ENCODE data around the gene TNIP2. TPM values are rescaled to one million over a fixed set of nuclear protein-coding genes. Genes with fewer than 3 reads are reported as not detected.

Gene TNIP2
- total and polyA plus RNA-seq, 2 of the 13 experiments (the other 11 are each of a cell fraction or from before 2014, with no cell fraction given), result 25.6 to 38.0 TPM

DNA sequence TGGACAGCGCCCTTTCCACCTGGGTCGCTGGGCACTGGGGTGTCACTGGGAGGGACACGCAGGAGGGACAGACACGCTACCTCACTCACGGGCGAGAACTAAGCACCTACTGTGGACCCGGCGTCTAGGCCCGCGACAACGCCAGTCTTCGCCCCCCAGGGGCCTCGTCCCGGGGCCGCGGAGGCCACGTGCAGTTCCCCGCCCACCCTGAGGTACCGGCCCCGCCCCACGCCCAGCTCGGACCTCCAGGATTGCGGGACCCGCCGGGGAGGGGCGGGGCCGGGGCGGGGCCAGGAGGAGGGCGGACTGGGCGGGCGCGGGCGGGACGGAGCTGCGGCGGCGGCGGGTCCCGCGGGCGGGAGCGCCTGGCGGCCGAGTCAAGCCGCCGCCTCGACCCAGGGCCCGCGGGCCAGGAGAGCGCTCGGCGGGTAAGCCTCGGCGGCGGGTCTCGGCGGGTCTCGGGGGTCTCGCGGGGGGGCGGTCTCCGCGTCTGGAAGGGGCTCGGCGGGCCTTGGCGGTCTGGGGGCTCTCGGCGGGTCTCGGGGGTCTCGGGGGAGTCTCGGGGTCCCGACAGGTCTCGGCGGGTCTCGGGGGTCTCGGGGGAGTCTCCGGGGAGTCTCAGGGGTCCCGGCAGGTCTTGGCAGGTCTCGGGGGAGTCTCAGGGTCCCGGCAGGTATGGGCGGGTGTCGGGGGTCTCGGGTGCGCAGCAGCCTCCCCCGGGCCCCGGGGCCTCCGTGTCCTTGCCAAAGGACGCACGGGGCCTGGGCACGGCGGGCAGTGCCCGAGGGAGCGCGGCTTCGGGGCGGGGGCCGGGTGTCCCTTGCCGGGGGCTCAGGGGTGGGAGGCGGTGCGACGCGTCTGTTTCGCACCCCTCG, 36.8 kb upstream of the TNIP2 start, which contains the start of gene SH3BP2 (continued):
- TF ChIP-seq MBNL3 (CRISPR knock-in tag; conservative IDR thresholded peaks at IDR 0.05), result no peak
- TF ChIP-seq ZNF30 (CRISPR knock-in tag; IDR thresholded peaks at IDR 0.05), result 0 out of 2 replicates have a peak, but pooled peaks have one; percentile 75
- TF ChIP-seq, protein P1, sequence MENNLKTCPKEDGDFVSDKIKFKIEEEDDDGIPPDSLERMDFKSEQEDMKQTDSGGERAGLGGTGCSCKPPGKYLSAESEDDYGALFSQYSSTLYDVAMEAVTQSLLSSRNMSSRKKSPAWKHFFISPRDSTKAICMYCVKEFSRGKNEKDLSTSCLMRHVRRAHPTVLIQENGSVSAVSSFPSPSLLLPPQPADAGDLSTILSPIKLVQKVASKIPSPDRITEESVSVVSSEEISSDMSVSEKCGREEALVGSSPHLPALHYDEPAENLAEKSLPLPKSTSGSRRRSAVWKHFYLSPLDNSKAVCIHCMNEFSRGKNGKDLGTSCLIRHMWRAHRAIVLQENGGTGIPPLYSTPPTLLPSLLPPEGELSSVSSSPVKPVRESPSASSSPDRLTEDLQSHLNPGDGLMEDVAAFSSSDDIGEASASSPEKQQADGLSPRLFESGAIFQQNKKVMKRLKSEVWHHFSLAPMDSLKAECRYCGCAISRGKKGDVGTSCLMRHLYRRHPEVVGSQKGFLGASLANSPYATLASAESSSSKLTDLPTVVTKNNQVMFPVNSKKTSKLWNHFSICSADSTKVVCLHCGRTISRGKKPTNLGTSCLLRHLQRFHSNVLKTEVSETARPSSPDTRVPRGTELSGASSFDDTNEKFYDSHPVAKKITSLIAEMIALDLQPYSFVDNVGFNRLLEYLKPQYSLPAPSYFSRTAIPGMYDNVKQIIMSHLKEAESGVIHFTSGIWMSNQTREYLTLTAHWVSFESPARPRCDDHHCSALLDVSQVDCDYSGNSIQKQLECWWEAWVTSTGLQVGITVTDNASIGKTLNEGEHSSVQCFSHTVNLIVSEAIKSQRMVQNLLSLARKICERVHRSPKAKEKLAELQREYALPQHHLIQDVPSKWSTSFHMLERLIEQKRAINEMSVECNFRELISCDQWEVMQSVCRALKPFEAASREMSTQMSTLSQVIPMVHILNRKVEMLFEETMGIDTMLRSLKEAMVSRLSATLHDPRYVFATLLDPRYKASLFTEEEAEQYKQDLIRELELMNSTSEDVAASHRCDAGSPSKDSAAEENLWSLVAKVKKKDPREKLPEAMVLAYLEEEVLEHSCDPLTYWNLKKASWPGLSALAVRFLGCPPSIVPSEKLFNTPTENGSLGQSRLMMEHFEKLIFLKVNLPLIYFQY (CRISPR knock-in tag; IDR thresholded peaks at IDR 0.05; ENCODE audit: borderline replicate concordance), result no peak
- TF ChIP-seq HDAC2 (CRISPR knock-in tag; IDR thresholded peaks at IDR 0.05), result peak; percentile 61; the same call in 1 of the 2 replicates
- 0 out of 2 replicates have a peak, but pooled peaks have one; percentile 21 for TF ChIP-seq ZNF121 (CRISPR knock-in tag; IDR thresholded peaks at IDR 0.05)
- peak; percentile 78; the same call in 1 of the 2 replicates for TF ChIP-seq ZNF256 (CRISPR knock-in tag; conservative IDR thresholded peaks at IDR 0.05)
- TF ChIP-seq, protein P2, sequence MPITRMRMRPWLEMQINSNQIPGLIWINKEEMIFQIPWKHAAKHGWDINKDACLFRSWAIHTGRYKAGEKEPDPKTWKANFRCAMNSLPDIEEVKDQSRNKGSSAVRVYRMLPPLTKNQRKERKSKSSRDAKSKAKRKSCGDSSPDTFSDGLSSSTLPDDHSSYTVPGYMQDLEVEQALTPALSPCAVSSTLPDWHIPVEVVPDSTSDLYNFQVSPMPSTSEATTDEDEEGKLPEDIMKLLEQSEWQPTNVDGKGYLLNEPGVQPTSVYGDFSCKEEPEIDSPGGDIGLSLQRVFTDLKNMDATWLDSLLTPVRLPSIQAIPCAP (CRISPR knock-in tag; IDR thresholded peaks at IDR 0.05; ENCODE audit: low read depth), result no peak
- TF ChIP-seq PRMT3 (CRISPR knock-in tag; IDR thresholded peaks at IDR 0.05; ENCODE audit: borderline replicate concordance, low read depth), result peak; percentile 68; the same call in 1 of the 2 replicates
- no peak for TF ChIP-seq CCAR2 (optimal IDR thresholded peaks at IDR 0.05; ENCODE audit: low read depth, low read length)
- TF ChIP-seq DMAP1 (CRISPR knock-in tag; IDR thresholded peaks at IDR 0.05), result peak; percentile 60; the same call in 1 of the 2 replicates
- no peak for TF ChIP-seq MAFK (conservative IDR thresholded peaks at IDR 0.05 in 1 of 2, IDR thresholded peaks at IDR 0.05 in 1 of 2; ENCODE audit: low read length in 2 of 2)
- TF ChIP-seq, protein P3, sequence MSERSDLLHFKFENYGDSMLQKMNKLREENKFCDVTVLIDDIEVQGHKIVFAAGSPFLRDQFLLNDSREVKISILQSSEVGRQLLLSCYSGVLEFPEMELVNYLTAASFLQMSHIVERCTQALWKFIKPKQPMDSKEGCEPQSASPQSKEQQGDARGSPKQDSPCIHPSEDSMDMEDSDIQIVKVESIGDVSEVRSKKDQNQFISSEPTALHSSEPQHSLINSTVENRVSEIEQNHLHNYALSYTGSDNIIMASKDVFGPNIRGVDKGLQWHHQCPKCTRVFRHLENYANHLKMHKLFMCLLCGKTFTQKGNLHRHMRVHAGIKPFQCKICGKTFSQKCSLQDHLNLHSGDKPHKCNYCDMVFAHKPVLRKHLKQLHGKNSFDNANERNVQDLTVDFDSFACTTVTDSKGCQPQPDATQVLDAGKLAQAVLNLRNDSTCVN (CRISPR knock-in tag; IDR thresholded peaks at IDR 0.05; ENCODE audit: borderline replicate concordance), result peak; percentile 80
- TF ChIP-seq ZNF773 (CRISPR knock-in tag; IDR thresholded peaks at IDR 0.05; ENCODE audit: borderline replicate concordance), result no peak
- TF ChIP-seq KMT2B (CRISPR knock-in tag; IDR thresholded peaks at IDR 0.05), result peak; percentile 53; the same call in 1 of the 2 replicates
- no peak for TF ChIP-seq FOXK2 (IDR thresholded peaks at IDR 0.05)
- no peak for TF ChIP-seq FOXO1 (CRISPR knock-in tag; IDR thresholded peaks at IDR 0.05)
- TF ChIP-seq, protein P4, sequence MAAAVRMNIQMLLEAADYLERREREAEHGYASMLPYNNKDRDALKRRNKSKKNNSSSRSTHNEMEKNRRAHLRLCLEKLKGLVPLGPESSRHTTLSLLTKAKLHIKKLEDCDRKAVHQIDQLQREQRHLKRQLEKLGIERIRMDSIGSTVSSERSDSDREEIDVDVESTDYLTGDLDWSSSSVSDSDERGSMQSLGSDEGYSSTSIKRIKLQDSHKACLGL (CRISPR knock-in tag; IDR thresholded peaks at IDR 0.05), result peak; percentile 88
- TF ChIP-seq ZNF331 (CRISPR knock-in tag; IDR thresholded peaks at IDR 0.05), result no peak; the same call in none of the 2 replicates
- no peak for TF ChIP-seq ZNF720 (CRISPR knock-in tag; IDR thresholded peaks at IDR 0.05)
- TF ChIP-seq KLF13 (CRISPR knock-in tag; IDR thresholded peaks at IDR 0.05), result no peak
- TF ChIP-seq ZNF558 (CRISPR knock-in tag; IDR thresholded peaks at IDR 0.05; ENCODE audit: borderline replicate concordance), result peak; percentile 68; the same call in 1 of the 2 replicates
- no peak for TF ChIP-seq ZNF484 (CRISPR knock-in tag; IDR thresholded peaks at IDR 0.05; ENCODE audit: borderline replicate concordance, low read depth)
- peak; percentile 85; the same call in 1 of the 2 replicates for TF ChIP-seq ZMAT3 (CRISPR knock-in tag; conservative IDR thresholded peaks at IDR 0.05)
- no peak for TF ChIP-seq POGZ (CRISPR knock-in tag; IDR thresholded peaks at IDR 0.05)
- TF ChIP-seq SP5 (CRISPR knock-in tag; IDR thresholded peaks at IDR 0.05; ENCODE audit: borderline replicate concordance, low read depth), result peak; percentile 95
